ENCODE measurements around the gene IL4. TPM values are rescaled to one million over a fixed set of nuclear protein-coding genes. Genes with fewer than 3 reads are reported as not detected.

The IL4 gene
- total and polyA plus RNA-seq, 3 donors from 2014 or later, result not detected

GRCh38 chr5:132677191-132677590 lies 3.4 kb downstream of the IL4 start:
- no peak for TF ChIP-seq CTCF (IDR thresholded peaks at IDR 0.05)
- TF ChIP-seq POLR2A (IDR thresholded peaks at IDR 0.05), result no peak
- Histone ChIP-seq H3K4me1 (no peaks in the 10 kb centered on the region), H3K27ac (no peak overlapping the region), H3K9me3 (no peaks in the 10 kb centered on the region), H3K27me3 (no peaks in the 10 kb centered on the region), H3K4me3 (no peak overlapping the region), H3K36me3 (ENCODE audit: low read depth, missing control alignments) (no peaks in the 10 kb centered on the region)
- intact Hi-C loops (cut with DNase I; ENCODE audit: low total_unique reads), result no loop called here
- peak; percentile 65 for DNase-seq
- WGBS, 2 donors, result 65 to 66% methylated on average over 7 of the region's 7 CpGs

GRCh38 chr5:132677682-132678400 lies 4.1 kb downstream of the IL4 start:
- 90 to 91% methylated on average over 15 of the region's 15 CpGs for WGBS, 2 donors
- TF ChIP-seq CTCF (IDR thresholded peaks at IDR 0.05) (no peak), POLR2A (IDR thresholded peaks at IDR 0.05) (no peak)
- H3K27me3 ChIP-seq, result no peaks in the 10 kb centered on the region
- H3K9me3 ChIP-seq, result no peaks in the 10 kb centered on the region
- H3K36me3 ChIP-seq (ENCODE audit: low read depth, missing control alignments), result no peaks in the 10 kb centered on the region
- intact Hi-C loops (cut with DNase I; ENCODE audit: low total_unique reads), result no loop called here
- no peak overlapping the region for H3K27ac ChIP-seq
- H3K4me1 ChIP-seq, result no peaks in the 10 kb centered on the region
- no peak overlapping the region for H3K4me3 ChIP-seq
- DNase-seq, result no peak

- Histone ChIP-seq H3K36me3 (ENCODE audit: low read depth, missing control alignments) (no peaks in the 10 kb centered on the region), H3K4me1 (no peaks in the 10 kb centered on the region), H3K27ac (no peak overlapping the region), H3K9me3 (no peaks in the 10 kb centered on the region), H3K27me3 (no peaks in the 10 kb centered on the region), H3K4me3 (no peak overlapping the region)
- TF ChIP-seq POLR2A (IDR thresholded peaks at IDR 0.05) (no peak), CTCF (IDR thresholded peaks at IDR 0.05) (no peak)
- 88 to 100% methylated on average over 1 of the region's 1 CpG for WGBS, 2 donors
- no peak for DNase-seq
- intact Hi-C loops (cut with DNase I; ENCODE audit: low total_unique reads), result no loop called here
Observed at GRCh38 chr5:132678735-132679134, 4.9 kb downstream of the IL4 start.

GRCh38 chr5:132679166-132679565 lies 5.4 kb downstream of the IL4 start:
- DNase-seq, result no peak
- H3K4me3 ChIP-seq, result no peak overlapping the region
- no peaks in the 10 kb centered on the region for H3K36me3 ChIP-seq (ENCODE audit: low read depth, missing control alignments)
- H3K27me3 ChIP-seq, result no peaks in the 10 kb centered on the region
- intact Hi-C loops (cut with DNase I; ENCODE audit: low total_unique reads), result no loop called here
- H3K9me3 ChIP-seq, result no peaks in the 10 kb centered on the region
- H3K27ac ChIP-seq, result no peak overlapping the region
- TF ChIP-seq CTCF (IDR thresholded peaks at IDR 0.05) (no peak), POLR2A (IDR thresholded peaks at IDR 0.05) (no peak)
- no peaks in the 10 kb centered on the region for H3K4me1 ChIP-seq
- 84 to 94% methylated on average over 7 of the region's 7 CpGs for WGBS, 2 donors
